T-cell (primary cell): ENCODE results near the gene CREB1. TPM values are rescaled to one million over a fixed set of nuclear protein-coding genes. Genes with fewer than 3 reads are reported as not detected.

ENCODE experiments used
- ATAC-seq, 4 experiments: fragments of 200-7000 bp in 3 of 4; fragments of 150-1000 bp in 1 of 4; cut with Tn5 transposase; replicated peaks in 1 of 4; 1 replicate in 3 of 4; 2 replicates in 1 of 4; pipeline ENCODE4 v1.10.0; 2021; ENCODE audit warnings: moderate library complexity in 3 of 4, mild to moderate bottlenecking in 2 of 4, moderate number of reproducible peaks in 1 of 4
- CTCF ChIA-PET, 2 donors: fragments of 300-600 bp; sonication (Branson Sonifier 250); formaldehyde crosslinking; loops; one replicate each; lab custom pipeline; 2022; ENCODE audit warnings: antibody characterized with exemption in 2 of 2; lab: Charles Lee
- POLR2A ChIA-PET, 2 donors: fragments of 300-600 bp; sonication (Branson Sonifier 250); formaldehyde crosslinking; loops; one replicate each; lab custom pipeline; 2022; ENCODE audit warnings: antibody characterized with exemption in 2 of 2; lab: Charles Lee
- DNase-seq, 35 experiments: peaks; one replicate each; pipeline versions ENCODE4 v3.0.0 to v3.0.0-alpha.2; 2013 to 2023
- H3K27ac ChIP-seq: one replicate; pipeline ENCODE4 v1.5.1; 2013; ENCODE audit warnings: low read length
- H3K27me3 ChIP-seq, 2 experiments: replicated peaks in 1 of 2; 1 replicate in 1 of 2; 2 replicates in 1 of 2; pipeline versions ENCODE4 v1.6.1 to v1.7.0; 2013; ENCODE audit warnings: low read length in 1 of 2, mixed read lengths in 1 of 2; ENCODE audit not compliant: control insufficient read depth in 2 of 2, insufficient read depth in 2 of 2; ENCODE audit errors: extremely low read depth in 1 of 2
- H3K36me3 ChIP-seq, 2 donors: 1 replicate in 1 of 2; 2 replicates in 1 of 2; pipeline versions ENCODE4 v1.6.1 to v1.7.0; 2013; ENCODE audit warnings: low read length in 1 of 2; ENCODE audit not compliant: control insufficient read depth in 2 of 2, insufficient read depth in 1 of 2; ENCODE audit errors: extremely low read depth in 1 of 2
- H3K4me1 ChIP-seq, 2 experiments: 1 replicate in 1 of 2; 2 replicates in 1 of 2; pipeline versions ENCODE4 v1.6.1 to v1.7.0; 2013; ENCODE audit warnings: low read length in 2 of 2, mixed read lengths in 1 of 2; ENCODE audit not compliant: insufficient read depth in 2 of 2, control insufficient read depth in 1 of 2; ENCODE audit errors: extremely low read depth in 1 of 2
- H3K4me3 ChIP-seq, 2 donors: 1 replicate in 1 of 2; 2 replicates in 1 of 2; pipeline versions ENCODE4 v1.5.1 to v1.7.0; 2013; ENCODE audit warnings: mild to moderate bottlenecking in 2 of 2, low read length in 1 of 2, moderate library complexity in 1 of 2; ENCODE audit not compliant: control insufficient read depth in 1 of 2; ENCODE audit errors: extremely low read depth in 1 of 2
- H3K9me3 ChIP-seq: 2 replicates; pipeline ENCODE4 v1.7.0; 2013
- H3K27ac Mint-ChIP-seq, 2 donors: one replicate each; pipeline ENCODE4 v1.8.0; 2020 to 2021; ENCODE audit warnings: mild to moderate bottlenecking in 2 of 2, mixed read lengths in 2 of 2
- H3K27me3 Mint-ChIP-seq, 2 donors: one replicate each; pipeline ENCODE4 v1.8.0; 2021 to 2022; ENCODE audit warnings: mixed read lengths in 2 of 2
- H3K36me3 Mint-ChIP-seq: one replicate; pipeline ENCODE4 v1.8.0; 2021; ENCODE audit warnings: mixed read lengths
- H3K4me1 Mint-ChIP-seq, 3 donors: one replicate each; pipeline ENCODE4 v1.8.0; 2020 to 2022; ENCODE audit warnings: mixed read lengths in 3 of 3, mild to moderate bottlenecking in 1 of 3
- H3K4me3 Mint-ChIP-seq, 3 donors: one replicate each; pipeline ENCODE4 v1.8.0; 2020 to 2022; ENCODE audit warnings: mild to moderate bottlenecking in 3 of 3, mixed read lengths in 3 of 3, moderate library complexity in 3 of 3
- H3K9me3 Mint-ChIP-seq, 3 donors: one replicate each; pipeline ENCODE4 v1.8.0; 2020 to 2022; ENCODE audit warnings: mixed read lengths in 3 of 3
- WGBS: methylation state at CpG from one replicate; pipeline ENCODE4 v1.1.5; 2013; ENCODE audit warnings: missing lambda C conversion rate; ENCODE audit not compliant: insufficient coverage; 5-methylcytosine and 5-hydroxymethylcytosine counted together
- total RNA-seq, 35 experiments: library from RNA in 6 of 35; stranded (reverse) in 6 of 35; fragments of 120-200 nt in 1 of 35; gene quantifications; one replicate each; pipeline versions ENCODE4 v1.2.1 to v1.2.4 and lab custom pipeline; 2013 to 2026

Gene CREB1
- total RNA-seq, 5 donors from 2014 or later (not counting 1 experiment from before 2014, with no cell fraction given), result 94.0 to 118 (median 100) TPM

DNA sequence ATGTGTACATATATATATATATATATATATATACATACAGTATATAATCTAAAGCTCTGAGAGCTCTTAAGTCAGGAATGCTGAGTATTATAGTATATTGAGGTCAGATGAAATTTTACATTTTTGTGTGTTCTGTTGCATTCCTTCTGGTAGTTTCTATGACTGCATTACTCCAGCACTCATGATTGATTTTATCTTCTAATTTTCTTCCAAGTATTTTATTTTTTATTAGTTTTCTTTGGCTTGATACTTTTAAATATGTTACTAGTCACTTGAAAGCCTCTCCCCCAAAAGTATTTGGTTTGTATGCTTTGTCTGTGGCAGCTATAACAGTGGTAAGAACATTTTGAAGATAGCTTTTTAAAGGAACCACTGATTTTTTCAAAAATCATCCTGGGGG is 70.5 kb downstream of the CREB1 start:
- Histone ChIP-seq H3K9me3 (no peaks in the 10 kb centered on the region), H3K4me1 (no peaks in the 10 kb centered on the region), H3K27me3 (no peaks in the 10 kb centered on the region), H3K36me3 (peaks cover 10 to 14% of the 10 kb centered on the region in 2 donors), H3K27ac (no peak overlapping the region), H3K4me3 (no peak overlapping the region)
- ATAC-seq (no peak), DNase-seq (no peak)
- Mint-ChIP-seq H3K36me3 (peaks cover 25% of the 10 kb centered on the region), H3K4me1 (peaks cover 12 to 31% (median 28%) of the 10 kb centered on the region in 3 donors), H3K9me3 (no peaks in the 10 kb centered on the region), H3K27me3 (no peaks in the 10 kb centered on the region), H3K4me3 (no peak overlapping the region), H3K27ac (no peak overlapping the region)
- ChIA-PET CTCF (interaction anchor here in 1 of 2 donors (0.6 kb wide), 1 partner anchor 9 kb away, joined by 3 read pairs; no protein-coding TSS in a partner anchor), POLR2A (interaction anchor here in 1 of 2 donors (0.5 to 0.6 kb wide), 3 partner anchors 16 to 75 kb away, joined by 3 read pairs; no protein-coding TSS in a partner anchor)

DNA sequence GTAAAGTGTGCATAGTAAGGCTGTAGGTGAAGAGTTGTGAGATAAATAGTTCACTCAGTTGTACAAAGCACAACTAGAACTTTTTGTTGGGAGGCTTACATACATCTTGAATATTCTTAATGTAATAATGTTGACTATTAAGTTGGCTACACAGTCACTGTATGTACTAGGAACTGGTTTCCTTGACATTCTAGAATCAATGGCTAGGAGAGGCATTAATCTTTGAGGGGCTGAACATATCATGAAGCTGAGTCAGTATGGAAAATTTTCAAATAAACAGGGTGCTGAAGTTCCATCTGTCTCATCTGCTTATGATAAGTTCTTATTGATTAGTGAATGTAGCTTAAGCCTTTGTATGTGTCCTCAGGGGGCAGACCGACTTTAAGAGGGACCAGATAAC is 72.0 kb downstream of the CREB1 start:
- Histone ChIP-seq H3K36me3 (peaks cover 5 to 8% of the 10 kb centered on the region in 2 donors), H3K27ac (no peak overlapping the region), H3K4me3 (no peak overlapping the region), H3K9me3 (no peaks in the 10 kb centered on the region), H3K4me1 (no peaks in the 10 kb centered on the region), H3K27me3 (no peaks in the 10 kb centered on the region)
- no CpG with 5 or more reads among the region's 1 CpG for WGBS
- H3K4me3 Mint-ChIP-seq, result no peak overlapping the region
- H3K36me3 Mint-ChIP-seq, result peaks cover 22% of the 10 kb centered on the region
- ChIA-PET POLR2A (interaction anchor here in 1 of 2 donors (0.6 kb wide), 1 partner anchor 69 kb away, joined by 4 read pairs; no protein-coding TSS in a partner anchor), CTCF (no interaction called here)
- peak overlapping the region; percentile 9 to 63 for H3K27ac Mint-ChIP-seq
- peaks cover 16 to 37% (median 28%) of the 10 kb centered on the region in 3 donors for H3K4me1 Mint-ChIP-seq
- no peak for DNase-seq
- no peaks in the 10 kb centered on the region for H3K9me3 Mint-ChIP-seq
- H3K27me3 Mint-ChIP-seq, result no peaks in the 10 kb centered on the region
- no peak for ATAC-seq

DNA sequence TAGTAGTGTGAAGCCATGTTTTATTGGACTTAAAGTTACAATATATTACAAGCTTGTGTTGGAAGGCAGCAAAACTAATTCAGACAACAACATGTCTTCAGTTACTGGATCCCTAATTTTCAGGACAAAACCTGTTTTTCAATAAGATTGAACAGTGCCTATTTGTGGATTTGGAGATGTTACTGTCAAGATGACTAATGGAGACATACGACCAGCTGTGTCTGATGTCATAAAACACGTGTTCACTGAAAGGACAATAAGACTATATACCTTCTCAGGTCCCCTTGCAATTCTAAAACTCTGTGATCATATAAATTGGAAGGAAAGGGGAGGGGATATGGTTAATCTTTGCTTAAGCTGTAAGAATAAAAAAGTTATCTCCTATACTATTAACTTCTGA is 73.7 kb downstream of the CREB1 start:
- H3K27ac ChIP-seq, result no peak overlapping the region
- WGBS, result no CpG with 5 or more reads among the region's 2 CpGs
- no peak for DNase-seq
- Mint-ChIP-seq H3K27me3 (no peaks in the 10 kb centered on the region), H3K4me1 (peaks cover 23 to 38% (median 28%) of the 10 kb centered on the region in 3 donors), H3K27ac (peak overlapping the region; percentile 7 to 80), H3K4me3 (no peak overlapping the region), H3K36me3 (peaks cover 18% of the 10 kb centered on the region), H3K9me3 (no peaks in the 10 kb centered on the region)
- ATAC-seq, result no peak
- no peaks in the 10 kb centered on the region for H3K27me3 ChIP-seq
- no peaks in the 10 kb centered on the region for H3K9me3 ChIP-seq
- ChIA-PET POLR2A (no interaction called here), CTCF (no interaction called here)
- H3K4me3 ChIP-seq, result no peak overlapping the region
- H3K36me3 ChIP-seq, result no peaks in the 10 kb centered on the region
- no peaks in the 10 kb centered on the region for H3K4me1 ChIP-seq

DNA sequence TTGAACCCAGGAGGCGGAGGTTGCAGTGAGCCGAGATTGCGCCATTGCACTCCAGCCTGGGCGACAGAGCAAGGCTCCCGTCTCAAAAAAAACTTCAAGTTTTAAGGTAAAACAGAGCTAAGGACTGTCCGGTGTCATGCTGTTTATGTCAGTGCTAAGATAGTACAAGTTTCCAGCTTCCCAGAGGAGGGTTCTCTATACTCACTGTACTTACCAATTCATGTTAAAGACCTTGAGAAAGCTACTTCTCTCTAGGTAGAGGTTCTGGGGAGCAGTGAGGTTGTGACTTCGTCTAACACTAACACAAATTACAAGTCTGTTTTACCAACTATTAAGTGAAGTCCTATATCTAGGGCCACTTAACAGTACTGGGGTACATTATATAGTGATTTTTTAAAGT is 76.6 kb downstream of the CREB1 start:
- CTCF ChIA-PET, result interaction anchor here (0.6 to 0.9 kb wide), 2 partner anchors 19 to 1351 kb away, joined by 3 to 10 read pairs; partner anchors contain the start of gene METTL21A (in 1 of the 2)
- Mint-ChIP-seq H3K36me3 (peaks cover 19% of the 10 kb centered on the region), H3K9me3 (no peaks in the 10 kb centered on the region), H3K27ac (no peak overlapping the region), H3K4me1 (peaks cover 12 to 25% (median 18%) of the 10 kb centered on the region in 3 donors), H3K4me3 (no peak overlapping the region), H3K27me3 (no peaks in the 10 kb centered on the region)
- Histone ChIP-seq H3K27ac (no peak overlapping the region), H3K27me3 (no peaks in the 10 kb centered on the region), H3K36me3 (no peaks in the 10 kb centered on the region), H3K4me1 (no peaks in the 10 kb centered on the region), H3K4me3 (no peak overlapping the region), H3K9me3 (no peaks in the 10 kb centered on the region)
- DNase-seq (no peak), ATAC-seq (no peak)
- POLR2A ChIA-PET, result no interaction called here
- WGBS, result 100% methylated on average over 2 of the region's 7 CpGs

DNA sequence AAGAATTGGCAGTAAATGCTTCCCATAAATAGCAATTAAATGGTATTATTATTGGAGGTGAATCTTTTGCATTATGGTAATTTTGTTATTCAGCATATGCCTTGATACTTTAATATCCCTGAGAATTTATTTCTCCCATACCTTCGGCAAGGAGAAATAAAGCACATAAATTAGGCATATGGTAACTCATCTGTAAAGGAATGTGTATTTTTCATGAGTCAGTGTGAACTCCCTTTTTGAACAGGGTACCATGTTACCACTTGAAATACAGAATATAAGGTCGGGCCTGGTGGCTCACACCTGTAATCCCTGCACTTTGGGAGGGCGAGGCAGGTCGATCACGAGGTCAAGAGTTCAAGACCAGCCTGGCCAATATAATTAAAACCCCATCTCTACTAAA is 77.1 kb downstream of the CREB1 start:
- ATAC-seq, result no peak
- Mint-ChIP-seq H3K36me3 (peaks cover 19% of the 10 kb centered on the region), H3K9me3 (no peaks in the 10 kb centered on the region), H3K4me3 (no peak overlapping the region), H3K27me3 (no peaks in the 10 kb centered on the region), H3K27ac (peak overlapping the region in 1 of 2 donors; percentile 58), H3K4me1 (peaks cover 8 to 21% (median 18%) of the 10 kb centered on the region in 3 donors)
- 100% methylated on average over 1 of the region's 5 CpGs for WGBS
- H3K36me3 ChIP-seq, result no peaks in the 10 kb centered on the region
- H3K9me3 ChIP-seq, result no peaks in the 10 kb centered on the region
- no peak overlapping the region for H3K4me3 ChIP-seq
- POLR2A ChIA-PET, result no interaction called here
- H3K27ac ChIP-seq, result no peak overlapping the region
- H3K4me1 ChIP-seq, result no peaks in the 10 kb centered on the region
- CTCF ChIA-PET, result interaction anchor here (0.6 to 0.9 kb wide), 2 partner anchors 18 to 1352 kb away, joined by 3 to 10 read pairs; partner anchors contain the start of gene METTL21A (in 1 of the 2)
- H3K27me3 ChIP-seq, result no peaks in the 10 kb centered on the region
- no peak for DNase-seq

DNA sequence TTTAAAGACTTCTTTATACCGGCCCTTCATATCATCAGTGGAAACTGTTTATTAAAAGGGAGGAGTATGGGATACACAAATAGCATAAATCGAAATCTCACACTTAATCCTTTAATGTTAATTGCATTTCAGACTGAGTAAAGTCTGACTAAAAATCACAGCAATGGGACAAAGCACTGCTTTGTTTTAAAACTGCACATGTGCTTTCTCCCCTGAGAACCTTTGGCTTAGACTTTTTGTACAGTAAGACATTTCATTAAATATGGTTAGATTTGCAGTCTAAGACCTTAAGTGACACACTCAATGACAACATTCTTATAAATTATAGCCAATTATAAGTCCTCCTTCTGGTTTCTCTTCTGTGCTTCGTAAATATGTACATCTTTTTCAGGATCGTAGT is 83.0 kb downstream of the CREB1 start:
- no peak for ATAC-seq
- H3K9me3 ChIP-seq, result no peaks in the 10 kb centered on the region
- DNase-seq, result no peak
- no peak overlapping the region for H3K4me3 ChIP-seq
- H3K4me3 Mint-ChIP-seq, result no peak overlapping the region
- H3K27me3 Mint-ChIP-seq, result no peaks in the 10 kb centered on the region
- no peaks in the 10 kb centered on the region for H3K9me3 Mint-ChIP-seq
- H3K27ac ChIP-seq, result no peak overlapping the region
- 100% methylated on average over 1 of the region's 4 CpGs for WGBS
- H3K27me3 ChIP-seq, result no peaks in the 10 kb centered on the region
- H3K4me1 Mint-ChIP-seq, result peaks cover 0 to 17% (median 11%) of the 10 kb centered on the region in 3 donors
- POLR2A ChIA-PET, result no interaction called here
- peaks cover 4 to 23% of the 10 kb centered on the region in 2 donors for H3K36me3 ChIP-seq
- no peak overlapping the region for H3K27ac Mint-ChIP-seq
- peaks cover 37% of the 10 kb centered on the region for H3K36me3 Mint-ChIP-seq
- no peaks in the 10 kb centered on the region for H3K4me1 ChIP-seq
- CTCF ChIA-PET, result interaction anchor here in 1 of 2 donors (0.6 to 0.7 kb wide), 2 partner anchors 9 to 83 kb away, joined by 4 to 5 read pairs; partner anchors contain the start of gene CREB1
